ENCODE measurements around the gene AGPS. TPM values are rescaled to one million over a fixed set of nuclear protein-coding genes. Genes with fewer than 3 reads are reported as not detected.

Gene AGPS
- total and polyA plus RNA-seq, 2 donors: 9.6 to 34.7 TPM

DNA sequence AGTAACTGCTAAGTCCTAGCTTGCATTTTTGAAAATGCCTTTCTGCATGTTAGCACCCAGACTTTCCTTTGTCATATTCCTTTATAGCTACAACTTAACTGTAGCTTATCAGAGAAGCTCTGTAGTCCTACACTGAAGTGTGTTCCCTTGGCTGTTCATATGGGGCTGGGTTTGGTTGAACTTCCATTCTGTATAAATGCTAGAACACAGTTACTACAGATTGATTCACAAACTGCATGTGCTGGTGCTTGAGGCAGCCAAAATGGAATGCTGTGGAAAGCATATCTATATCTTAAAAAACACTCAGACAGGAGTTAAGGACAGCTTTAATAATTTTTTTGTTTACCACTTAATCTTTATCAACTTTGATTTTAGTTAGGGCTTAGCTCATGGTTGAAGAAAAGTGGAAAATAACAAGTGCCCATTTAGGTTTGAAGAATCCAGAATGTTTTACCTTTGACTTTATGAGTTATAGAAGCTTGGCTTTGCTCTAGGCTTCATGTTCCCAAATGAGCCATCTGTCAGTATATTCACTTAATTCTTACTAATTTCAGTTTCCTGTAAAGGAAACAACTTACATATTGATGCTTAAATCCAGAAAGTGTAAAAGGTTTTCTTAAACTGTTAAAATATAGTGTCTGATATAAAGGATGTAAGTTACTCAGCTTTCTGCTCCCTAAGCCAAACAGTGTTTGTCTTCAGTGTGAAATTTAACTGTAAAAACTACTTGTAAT, 148.9 kb downstream of the AGPS start:
- Histone ChIP-seq H3K4me3 (ENCODE audit: low read length in 2 of 2) (no peak overlapping the region), H3K4me1 (ENCODE audit: control insufficient read depth in 2 of 2, insufficient read depth in 2 of 2, low read length in 2 of 2) (no peaks in the 10 kb centered on the region), H3K36me3 (ENCODE audit: control insufficient read depth in 2 of 2, insufficient read depth in 2 of 2, low read length in 1 of 2) (peaks cover 0 to 7% of the 10 kb centered on the region in 2 donors), H3K9me3 (ENCODE audit: control insufficient read depth in 2 of 2, insufficient read depth in 1 of 2, low read length in 1 of 2) (peaks cover 0 to 8% of the 10 kb centered on the region in 2 donors), H3K27ac (ENCODE audit: low read depth in 1 of 2, low read length in 1 of 2) (no peak overlapping the region), H3K27me3 (ENCODE audit: control insufficient read depth in 2 of 2, insufficient read depth in 1 of 2, low read length in 1 of 2) (no peaks in the 10 kb centered on the region)
- no peak for DNase-seq (ENCODE audit: low read depth in 6 of 9, low spot score in 9 of 9)

DNA sequence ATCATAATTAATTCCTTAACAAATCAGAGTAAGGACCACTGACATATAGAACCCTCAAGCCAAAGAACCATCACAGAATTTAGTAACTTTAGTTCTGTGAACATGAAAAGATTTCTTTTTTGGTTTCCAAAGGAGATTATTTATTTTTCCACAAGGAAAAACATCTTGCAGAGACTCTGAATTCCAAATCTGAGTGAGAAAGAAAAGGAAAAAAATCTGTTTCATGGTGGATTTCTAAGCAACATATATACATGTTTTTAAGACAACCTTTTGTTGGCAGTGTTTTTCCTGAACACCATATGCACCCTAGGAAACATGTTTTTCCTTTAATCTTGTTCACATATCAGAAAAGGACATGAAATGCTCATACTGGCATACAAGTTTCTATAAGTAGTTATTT, 149.8 kb downstream of the AGPS start:
- H3K4me1 ChIP-seq (ENCODE audit: control insufficient read depth in 2 of 2, insufficient read depth in 2 of 2, low read length in 2 of 2): no peaks in the 10 kb centered on the region
- no peak for DNase-seq (ENCODE audit: low read depth in 6 of 9, low spot score in 9 of 9)
- H3K27me3 ChIP-seq (ENCODE audit: control insufficient read depth in 2 of 2, insufficient read depth in 1 of 2, low read length in 1 of 2): no peaks in the 10 kb centered on the region
- peaks cover 0 to 8% of the 10 kb centered on the region in 2 donors for H3K9me3 ChIP-seq (ENCODE audit: control insufficient read depth in 2 of 2, insufficient read depth in 1 of 2, low read length in 1 of 2)
- H3K36me3 ChIP-seq (ENCODE audit: control insufficient read depth in 2 of 2, insufficient read depth in 2 of 2, low read length in 1 of 2): peaks cover 0 to 7% of the 10 kb centered on the region in 2 donors
- H3K27ac ChIP-seq (ENCODE audit: low read depth in 1 of 2, low read length in 1 of 2): no peak overlapping the region
- no peak overlapping the region for H3K4me3 ChIP-seq (ENCODE audit: low read length in 2 of 2)

DNA sequence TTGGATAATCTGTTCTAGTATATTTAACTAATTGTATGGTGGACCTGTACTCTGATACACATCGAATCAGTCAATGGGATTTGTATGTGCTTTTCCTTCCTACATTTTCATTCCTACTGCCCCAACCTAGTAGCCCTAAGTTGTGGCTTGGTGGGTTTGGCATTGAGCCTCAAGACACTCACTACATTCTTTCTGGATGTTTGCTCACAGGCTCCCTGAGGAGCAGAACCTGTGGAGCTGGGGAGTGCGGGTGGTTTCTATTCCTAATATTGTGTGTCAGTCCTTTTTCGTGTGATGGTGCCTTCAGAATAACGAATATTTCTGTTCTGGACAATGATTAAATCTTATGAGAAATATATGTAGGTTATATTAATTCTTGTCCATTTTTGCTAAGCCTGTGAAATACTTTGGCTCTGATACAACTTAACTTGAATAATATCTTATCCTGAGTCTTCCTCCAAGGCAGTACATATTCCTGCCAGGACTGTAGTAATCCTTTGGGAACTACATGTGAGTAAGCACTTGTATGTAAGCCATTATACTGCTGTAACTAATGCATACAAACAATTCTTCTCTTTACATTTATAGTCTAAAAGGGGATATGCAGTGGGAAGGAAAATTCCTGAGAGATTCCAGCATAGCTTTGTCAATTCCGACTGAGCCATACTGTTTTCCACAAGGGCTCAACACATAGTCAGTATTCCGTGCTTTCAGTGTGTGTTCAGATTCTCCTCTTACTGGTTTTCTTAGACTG, 150.6 kb downstream of the AGPS start:
- no peaks in the 10 kb centered on the region for H3K4me1 ChIP-seq (ENCODE audit: control insufficient read depth in 2 of 2, insufficient read depth in 2 of 2, low read length in 2 of 2)
- no peak for DNase-seq (ENCODE audit: low read depth in 6 of 9, low spot score in 9 of 9)
- no peaks in the 10 kb centered on the region for H3K27me3 ChIP-seq (ENCODE audit: control insufficient read depth in 2 of 2, insufficient read depth in 1 of 2, low read length in 1 of 2)
- WGBS: 97% methylated on average over 6 of the region's 6 CpGs
- H3K4me3 ChIP-seq (ENCODE audit: low read length in 2 of 2): no peak overlapping the region
- H3K36me3 ChIP-seq (ENCODE audit: control insufficient read depth in 2 of 2, insufficient read depth in 2 of 2, low read length in 1 of 2): peaks cover 0 to 3% of the 10 kb centered on the region in 2 donors
- peaks cover 0 to 8% of the 10 kb centered on the region in 2 donors for H3K9me3 ChIP-seq (ENCODE audit: control insufficient read depth in 2 of 2, insufficient read depth in 1 of 2, low read length in 1 of 2)
- no peak overlapping the region for H3K27ac ChIP-seq (ENCODE audit: low read depth in 1 of 2, low read length in 1 of 2)

DNA sequence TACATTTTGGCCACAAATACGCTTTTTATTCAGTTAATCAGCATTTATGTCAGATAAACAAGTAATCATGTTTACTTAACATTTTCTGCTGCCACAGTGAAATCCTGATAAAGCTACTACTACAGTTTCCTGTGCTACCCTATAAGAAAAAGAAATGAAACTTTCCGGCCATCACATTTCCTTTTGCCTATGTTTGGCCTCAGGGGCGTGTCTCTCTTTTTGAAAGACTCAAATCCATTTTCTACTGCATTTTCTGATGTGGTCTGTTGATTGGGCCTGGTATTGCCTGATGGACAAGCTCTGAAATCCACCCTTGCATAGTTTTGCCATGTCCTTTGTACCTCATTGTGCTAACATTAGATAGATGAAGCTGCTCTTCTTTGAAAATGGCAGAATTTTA, 152.6 kb downstream of the AGPS start:
- DNase-seq (ENCODE audit: low read depth in 6 of 9, low spot score in 9 of 9): no peak
- H3K4me1 ChIP-seq (ENCODE audit: control insufficient read depth in 2 of 2, insufficient read depth in 2 of 2, low read length in 2 of 2): no peaks in the 10 kb centered on the region
- no peak overlapping the region for H3K27ac ChIP-seq (ENCODE audit: low read depth in 1 of 2, low read length in 1 of 2)
- WGBS: 98% methylated on average over 3 of the region's 3 CpGs
- no peaks in the 10 kb centered on the region for H3K27me3 ChIP-seq (ENCODE audit: control insufficient read depth in 2 of 2, insufficient read depth in 1 of 2, low read length in 1 of 2)
- H3K36me3 ChIP-seq (ENCODE audit: control insufficient read depth in 2 of 2, insufficient read depth in 2 of 2, low read length in 1 of 2): no peaks in the 10 kb centered on the region
- peaks cover 0 to 8% of the 10 kb centered on the region in 2 donors for H3K9me3 ChIP-seq (ENCODE audit: control insufficient read depth in 2 of 2, insufficient read depth in 1 of 2, low read length in 1 of 2)
- no peak overlapping the region for H3K4me3 ChIP-seq (ENCODE audit: low read length in 2 of 2)

DNA sequence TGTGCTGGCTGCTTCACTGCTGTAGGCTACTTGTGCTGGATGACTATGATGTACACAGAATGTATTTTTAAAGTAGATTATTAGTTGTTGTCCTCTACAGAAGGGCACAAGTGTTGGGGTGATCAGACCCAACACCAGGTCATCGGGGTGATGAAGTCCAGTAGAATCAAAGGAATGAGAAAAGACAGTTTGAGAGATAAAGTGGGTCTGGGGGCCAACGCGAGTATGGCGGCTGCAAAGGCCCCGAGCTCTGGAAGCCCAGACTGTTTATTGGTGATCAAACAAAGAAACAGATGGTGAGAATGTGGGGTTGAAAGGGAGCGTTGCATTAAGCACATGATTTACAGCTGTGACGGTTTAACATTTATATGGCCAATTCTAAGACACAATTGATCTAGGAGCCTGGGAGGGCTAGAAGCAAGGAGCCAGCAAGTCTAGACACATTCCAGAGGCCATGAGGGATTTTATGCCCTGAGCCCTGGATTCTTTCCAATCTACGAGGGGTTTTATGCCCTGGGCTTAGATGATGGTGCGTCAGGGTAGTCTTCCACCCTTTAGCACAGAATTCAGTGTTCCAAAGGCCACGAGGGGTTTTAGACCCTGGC, 153.5 kb downstream of the AGPS start:
- no peaks in the 10 kb centered on the region for H3K36me3 ChIP-seq (ENCODE audit: control insufficient read depth in 2 of 2, insufficient read depth in 2 of 2, low read length in 1 of 2)
- WGBS: 96% methylated on average over 10 of the region's 10 CpGs
- H3K27me3 ChIP-seq (ENCODE audit: control insufficient read depth in 2 of 2, insufficient read depth in 1 of 2, low read length in 1 of 2): no peaks in the 10 kb centered on the region
- no peak for DNase-seq (ENCODE audit: low read depth in 6 of 9, low spot score in 9 of 9)
- H3K9me3 ChIP-seq (ENCODE audit: control insufficient read depth in 2 of 2, insufficient read depth in 1 of 2, low read length in 1 of 2): peaks cover 0 to 8% of the 10 kb centered on the region in 2 donors
- H3K27ac ChIP-seq (ENCODE audit: low read depth in 1 of 2, low read length in 1 of 2): no peak overlapping the region
- no peaks in the 10 kb centered on the region for H3K4me1 ChIP-seq (ENCODE audit: control insufficient read depth in 2 of 2, insufficient read depth in 2 of 2, low read length in 2 of 2)
- H3K4me3 ChIP-seq (ENCODE audit: low read length in 2 of 2): no peak overlapping the region

DNA sequence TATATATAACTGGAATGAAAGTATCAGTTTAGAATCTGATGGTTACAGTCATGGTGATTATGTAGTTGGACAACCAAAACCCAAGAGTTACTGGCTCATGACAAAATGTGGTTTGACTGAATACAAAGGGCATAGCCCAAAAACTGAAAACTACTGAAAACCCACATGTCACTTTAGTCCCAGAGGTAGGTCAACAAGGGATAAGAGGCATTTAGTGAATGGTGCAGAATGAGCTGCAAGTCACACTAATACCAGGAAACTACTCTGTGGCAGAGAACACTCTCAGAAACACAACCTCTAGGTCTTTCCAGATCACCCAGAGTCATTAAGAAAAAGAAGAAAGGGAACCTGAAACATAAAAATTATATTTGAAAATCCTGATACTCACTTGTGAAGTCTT, 154.5 kb downstream of the AGPS start:
- Histone ChIP-seq H3K36me3 (ENCODE audit: control insufficient read depth in 2 of 2, insufficient read depth in 2 of 2, low read length in 1 of 2) (no peaks in the 10 kb centered on the region), H3K4me3 (ENCODE audit: low read length in 2 of 2) (no peak overlapping the region), H3K27me3 (ENCODE audit: control insufficient read depth in 2 of 2, insufficient read depth in 1 of 2, low read length in 1 of 2) (no peaks in the 10 kb centered on the region), H3K27ac (ENCODE audit: low read depth in 1 of 2, low read length in 1 of 2) (no peak overlapping the region), H3K9me3 (ENCODE audit: control insufficient read depth in 2 of 2, insufficient read depth in 1 of 2, low read length in 1 of 2) (peaks cover 0 to 8% of the 10 kb centered on the region in 2 donors), H3K4me1 (ENCODE audit: control insufficient read depth in 2 of 2, insufficient read depth in 2 of 2, low read length in 2 of 2) (peaks cover 0 to 4% of the 10 kb centered on the region in 2 donors)
- no peak for DNase-seq (ENCODE audit: low read depth in 6 of 9, low spot score in 9 of 9)

DNA sequence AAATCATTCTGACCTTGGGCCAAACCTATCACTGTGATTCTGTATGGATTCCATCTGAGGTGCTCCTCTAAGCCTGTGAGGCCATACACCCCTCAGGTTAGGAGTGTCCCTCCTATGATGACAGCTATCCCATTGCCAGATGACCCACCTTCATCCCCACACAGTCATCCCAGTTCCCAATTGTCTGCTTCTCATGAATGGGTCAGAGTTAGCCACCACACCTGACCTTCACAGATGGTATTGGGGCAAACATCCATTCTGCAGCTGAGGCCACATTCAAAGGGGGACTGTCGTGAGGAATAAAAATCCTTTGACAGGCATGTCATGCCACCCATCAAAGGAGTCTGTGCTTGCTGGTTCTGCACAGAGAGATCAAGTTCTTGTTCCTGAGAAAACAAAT, 155.2 kb downstream of the AGPS start:
- H3K36me3 ChIP-seq (ENCODE audit: control insufficient read depth in 2 of 2, insufficient read depth in 2 of 2, low read length in 1 of 2): no peaks in the 10 kb centered on the region
- H3K27me3 ChIP-seq (ENCODE audit: control insufficient read depth in 2 of 2, insufficient read depth in 1 of 2, low read length in 1 of 2): no peaks in the 10 kb centered on the region
- WGBS: 94% methylated on average over 1 of the region's 1 CpG
- no peak overlapping the region for H3K27ac ChIP-seq (ENCODE audit: low read depth in 1 of 2, low read length in 1 of 2)
- H3K4me1 ChIP-seq (ENCODE audit: control insufficient read depth in 2 of 2, insufficient read depth in 2 of 2, low read length in 2 of 2): peaks cover 0 to 6% of the 10 kb centered on the region in 2 donors
- H3K9me3 ChIP-seq (ENCODE audit: control insufficient read depth in 2 of 2, insufficient read depth in 1 of 2, low read length in 1 of 2): peaks cover 0 to 8% of the 10 kb centered on the region in 2 donors
- H3K4me3 ChIP-seq (ENCODE audit: low read length in 2 of 2): no peak overlapping the region
- no peak for DNase-seq (ENCODE audit: low read depth in 6 of 9, low spot score in 9 of 9)

DNA sequence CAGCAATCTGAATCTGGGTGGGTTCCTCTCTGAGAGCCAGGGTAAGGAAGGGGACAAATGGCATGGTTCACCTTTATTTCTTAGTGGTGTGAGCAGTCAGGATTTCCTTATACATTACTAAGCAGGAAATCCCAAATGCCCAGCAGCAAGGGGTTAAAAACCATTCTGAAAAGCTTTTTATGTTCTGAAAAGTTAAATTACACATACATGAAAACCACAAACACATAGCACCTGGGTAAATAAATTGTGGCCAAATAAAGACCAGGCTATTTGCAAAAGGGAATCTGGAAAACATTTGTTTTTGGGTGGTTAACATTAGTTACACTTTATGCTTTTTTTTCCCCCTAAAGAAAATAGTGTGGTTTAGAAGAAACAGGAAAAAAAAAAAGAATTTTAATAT, 156.1 kb downstream of the AGPS start:
- Histone ChIP-seq H3K36me3 (ENCODE audit: control insufficient read depth in 2 of 2, insufficient read depth in 2 of 2, low read length in 1 of 2) (no peaks in the 10 kb centered on the region), H3K27me3 (ENCODE audit: control insufficient read depth in 2 of 2, insufficient read depth in 1 of 2, low read length in 1 of 2) (no peaks in the 10 kb centered on the region), H3K27ac (ENCODE audit: low read depth in 1 of 2, low read length in 1 of 2) (no peak overlapping the region), H3K4me3 (ENCODE audit: low read length in 2 of 2) (no peak overlapping the region), H3K9me3 (ENCODE audit: control insufficient read depth in 2 of 2, insufficient read depth in 1 of 2, low read length in 1 of 2) (peaks cover 0 to 8% of the 10 kb centered on the region in 2 donors), H3K4me1 (ENCODE audit: control insufficient read depth in 2 of 2, insufficient read depth in 2 of 2, low read length in 2 of 2) (peaks cover 4 to 12% of the 10 kb centered on the region in 2 donors)
- DNase-seq (ENCODE audit: low read depth in 6 of 9, low spot score in 9 of 9): no peak

DNA sequence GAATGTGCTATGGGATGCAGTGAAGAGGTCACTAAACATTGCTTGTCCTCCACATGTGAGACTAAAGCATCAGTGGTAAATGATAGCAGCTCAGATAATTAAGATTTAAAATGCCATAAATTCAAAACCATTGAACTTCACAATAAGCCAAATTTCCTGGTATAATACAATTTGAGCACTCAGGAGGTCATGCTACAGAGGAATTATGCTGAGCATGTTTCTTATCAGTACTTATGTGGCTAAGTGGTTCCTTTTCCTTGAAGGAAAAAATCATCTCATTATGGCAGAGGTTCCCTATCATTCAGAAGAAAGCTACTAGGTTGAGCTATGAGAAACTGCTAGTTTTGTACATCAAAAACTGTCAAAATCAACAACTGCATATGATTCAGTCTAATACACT, 156.6 kb downstream of the AGPS start:
- Histone ChIP-seq H3K27ac (ENCODE audit: low read depth in 1 of 2, low read length in 1 of 2) (no peak overlapping the region), H3K36me3 (ENCODE audit: control insufficient read depth in 2 of 2, insufficient read depth in 2 of 2, low read length in 1 of 2) (no peaks in the 10 kb centered on the region), H3K4me3 (ENCODE audit: low read length in 2 of 2) (no peak overlapping the region), H3K4me1 (ENCODE audit: control insufficient read depth in 2 of 2, insufficient read depth in 2 of 2, low read length in 2 of 2) (peaks cover 4 to 12% of the 10 kb centered on the region in 2 donors), H3K27me3 (ENCODE audit: control insufficient read depth in 2 of 2, insufficient read depth in 1 of 2, low read length in 1 of 2) (no peaks in the 10 kb centered on the region), H3K9me3 (ENCODE audit: control insufficient read depth in 2 of 2, insufficient read depth in 1 of 2, low read length in 1 of 2) (peaks cover 0 to 8% of the 10 kb centered on the region in 2 donors)
- no peak for DNase-seq (ENCODE audit: low read depth in 6 of 9, low spot score in 9 of 9)

All from thymus (tissue), 11 donors.